ENCODE data around the gene LEFTY1.

Gene LEFTY1

DNA sequence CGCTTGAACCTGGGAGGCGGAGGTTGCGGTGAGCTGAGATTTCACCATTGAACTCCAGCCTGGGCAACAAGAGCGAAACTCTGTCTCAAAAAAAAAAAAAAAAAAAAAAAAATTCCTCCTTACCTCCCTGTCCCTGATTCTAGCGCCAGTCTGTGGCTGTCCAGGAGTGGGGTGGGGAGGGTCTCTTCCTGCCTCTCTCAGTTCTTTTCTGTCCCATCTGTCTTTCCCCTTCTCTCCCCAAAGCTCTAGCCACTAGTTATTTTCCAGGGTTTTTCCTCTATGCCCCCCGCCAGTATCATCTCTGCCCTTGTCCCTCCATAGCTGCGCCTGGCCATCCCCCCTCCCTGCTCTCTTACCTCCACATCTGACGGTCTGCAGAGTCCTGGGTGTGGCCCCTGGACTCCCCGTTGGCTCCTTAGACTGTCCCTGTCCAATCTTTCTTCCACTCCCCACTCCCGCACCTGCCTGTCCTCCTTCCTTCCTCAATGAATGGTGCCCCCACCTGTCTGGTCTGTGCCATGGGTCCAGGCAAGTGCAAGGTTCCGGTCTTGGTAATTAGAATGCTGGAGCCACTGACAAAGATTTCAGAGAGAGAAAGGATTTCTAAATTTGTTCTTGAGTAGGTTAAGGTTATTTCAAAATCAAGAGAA lies 5.2 kb downstream of the LEFTY1 start:
- WGBS (ENCODE audit: insufficient coverage): 80% methylated on average over 3 of the region's 11 CpGs
- Histone ChIP-seq H3K27ac (ENCODE audit: insufficient read depth in 1 of 2, low read depth in 1 of 2, low read length in 2 of 2, poor library complexity in 1 of 2, severe bottlenecking in 2 of 2) (no peak overlapping the region), H3K9me3 (ENCODE audit: control extremely low read depth in 1 of 5, control insufficient read depth in 4 of 5, insufficient read depth in 2 of 5, low read depth in 1 of 5, low read length in 4 of 5) (no peaks in the 10 kb centered on the region)

DNA sequence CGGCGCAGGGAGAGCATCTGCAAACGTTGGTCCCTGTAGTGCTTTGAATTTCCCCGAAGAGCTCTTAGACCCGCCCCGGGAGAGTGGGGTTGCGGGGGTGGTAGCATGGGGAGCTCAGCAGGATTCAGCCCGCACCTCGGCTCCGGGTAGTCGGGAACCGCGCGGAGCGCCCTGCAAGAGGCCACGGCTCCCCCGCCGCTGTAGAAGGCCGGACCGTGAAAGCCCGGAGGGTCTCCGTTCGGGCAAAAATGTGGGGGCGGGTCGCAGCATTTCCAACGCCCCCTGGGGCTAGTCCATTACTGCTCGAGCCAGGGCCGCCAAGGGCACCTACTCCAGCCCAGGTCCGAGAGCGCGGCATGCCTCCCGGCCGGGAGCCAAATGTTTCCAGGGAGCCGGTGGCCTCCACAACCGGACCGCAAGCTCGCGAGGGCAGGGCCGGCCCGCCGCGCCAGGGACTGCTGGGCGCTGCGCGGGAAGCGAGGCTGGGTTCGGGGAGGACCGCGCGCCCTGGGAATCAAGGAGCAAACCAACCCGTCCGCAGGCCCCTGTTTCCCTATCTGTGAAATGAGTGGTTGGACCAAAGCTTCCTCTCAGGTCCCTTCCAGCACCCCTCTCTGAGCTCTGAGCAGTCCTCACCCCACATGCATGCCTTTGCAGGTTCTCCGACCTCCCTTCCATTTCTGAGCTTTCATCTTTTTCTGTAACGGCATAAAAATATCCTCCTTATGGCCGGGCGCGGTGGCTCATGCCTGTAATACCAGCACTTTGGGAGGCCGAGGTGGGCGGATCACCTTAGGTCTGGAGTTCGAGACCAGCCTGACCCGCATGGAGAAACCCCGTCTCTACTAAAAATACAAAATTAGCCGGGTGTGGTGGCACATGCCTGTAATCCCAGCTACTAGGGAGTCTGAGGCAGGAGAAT lies 6.0 kb downstream of the LEFTY1 start:
- DNase-seq: peak in 2 of 3 donors; percentile 62 to 67
- 8% methylated on average over 44 of the region's 63 CpGs for WGBS (ENCODE audit: insufficient coverage)
- H3K27me3 ChIP-seq (replicated peaks in 2 of 5; ENCODE audit: control insufficient read depth in 4 of 5, insufficient read depth in 5 of 5, low read length in 4 of 5): peaks cover 0 to 3% (median 2%) of the 10 kb centered on the region in 5 experiments
- H3K4me1 ChIP-seq (ENCODE audit: control extremely low read depth in 1 of 4, control insufficient read depth in 4 of 4, insufficient read depth in 4 of 4, low read length in 3 of 4): peaks cover 7 to 48% (median 42%) of the 10 kb centered on the region in 4 experiments
- H3K9me3 ChIP-seq (ENCODE audit: control extremely low read depth in 1 of 5, control insufficient read depth in 4 of 5, insufficient read depth in 2 of 5, low read depth in 1 of 5, low read length in 4 of 5): no peaks in the 10 kb centered on the region
- H3K4me3 ChIP-seq (ENCODE audit: control insufficient read depth in 1 of 7, extremely low read depth in 1 of 7, insufficient read depth in 4 of 7, low read depth in 2 of 7, low read length in 6 of 7): peak overlapping the region; percentile 85 to 98 (median 92)
- peak overlapping the region in 1 of 2 experiments; percentile 91 for H3K27ac ChIP-seq (ENCODE audit: insufficient read depth in 1 of 2, low read depth in 1 of 2, low read length in 2 of 2, poor library complexity in 1 of 2, severe bottlenecking in 2 of 2)
- ChIA-PET POLR2A (interaction anchor here (0.7 to 1.8 kb wide), 3 partner anchors 41 to 106 kb away, joined by 4 read pairs; partner anchors contain the start of genes PYCR2 and SRP9), CTCF (interaction anchor here (0.6 to 2.1 kb wide), 21 partner anchors 9 to 360 kb away, joined by 3 to 8 read pairs (median 3); partner anchors contain the start of genes LEFTY2 and SRP9)
- peaks cover 0 to 5% (median under 1%) of the 10 kb centered on the region in 4 experiments for H3K36me3 ChIP-seq (ENCODE audit: control insufficient read depth in 4 of 4, insufficient read depth in 4 of 4, low read length in 3 of 4)

More for the DNA sequence above, 5.2 kb downstream of the LEFTY1 start:
- peak overlapping the region in 1 of 7 experiments; percentile 92 for H3K4me3 ChIP-seq (ENCODE audit: control insufficient read depth in 1 of 7, extremely low read depth in 1 of 7, insufficient read depth in 4 of 7, low read depth in 2 of 7, low read length in 6 of 7)
- ChIA-PET CTCF (interaction anchor here (0.8 to 2.1 kb wide), 8 partner anchors 10 to 110 kb away, joined by 3 to 7 read pairs (median 4); no protein-coding TSS in a partner anchor), POLR2A (interaction anchor here (0.6 to 1.8 kb wide), 3 partner anchors 41 to 101 kb away, joined by 3 to 4 read pairs (median 4); partner anchors contain the start of gene PYCR2)
- peaks cover 7 to 40% (median 34%) of the 10 kb centered on the region in 4 experiments for H3K4me1 ChIP-seq (ENCODE audit: control extremely low read depth in 1 of 4, control insufficient read depth in 4 of 4, insufficient read depth in 4 of 4, low read length in 3 of 4)
- no peaks in the 10 kb centered on the region for H3K36me3 ChIP-seq (ENCODE audit: control insufficient read depth in 4 of 4, insufficient read depth in 4 of 4, low read length in 3 of 4)
- DNase-seq: no peak
- H3K27me3 ChIP-seq (replicated peaks in 2 of 5; ENCODE audit: control insufficient read depth in 4 of 5, insufficient read depth in 5 of 5, low read length in 4 of 5): peaks cover 0 to 3% (median 2%) of the 10 kb centered on the region in 5 experiments

DNA sequence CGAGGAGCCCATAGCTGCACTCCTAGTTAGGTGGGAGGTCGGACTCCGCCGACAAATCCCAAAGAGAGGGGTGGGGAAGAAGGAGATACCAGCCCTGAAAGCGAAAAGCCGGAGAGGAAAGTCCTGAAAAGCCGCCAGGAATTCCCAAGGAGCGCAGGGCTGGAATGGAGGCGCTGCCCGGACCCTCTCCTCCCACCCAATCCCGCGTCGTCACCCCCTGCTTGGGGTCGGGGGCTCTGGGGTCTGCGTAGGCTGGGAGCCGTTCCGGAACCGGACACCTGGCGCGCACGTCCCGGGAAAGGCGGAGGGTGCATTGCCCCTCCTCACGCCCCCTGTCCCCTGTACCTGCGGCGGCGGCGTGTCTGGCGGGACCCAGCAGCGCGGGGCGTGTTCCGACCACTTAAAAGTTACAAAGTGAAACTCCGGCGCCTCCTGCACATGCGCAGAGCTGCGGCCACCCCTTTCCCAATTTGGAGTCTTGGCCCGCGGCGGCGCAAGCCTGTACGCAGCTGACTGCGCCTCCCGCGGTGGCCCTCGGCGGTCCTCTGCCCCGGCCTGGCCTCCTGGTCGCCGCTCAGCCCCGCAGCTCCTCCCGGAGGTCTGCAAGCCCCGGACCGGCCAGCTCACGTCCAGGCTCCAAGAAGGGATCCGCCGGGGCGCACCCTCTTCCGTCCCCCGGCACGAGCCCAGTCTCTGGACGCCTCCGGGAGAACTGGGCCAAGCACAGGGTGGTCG lies 6.8 kb downstream of the LEFTY1 start, which contains the start of gene TMEM63A:
Gene TMEM63A (minus strand): TSS at position 422 of the 735 bp plus-strand sequence. CDS start 4,800 bp downstream, outside the sequence.
- peaks cover 7 to 50% (median 47%) of the 10 kb centered on the region in 4 experiments for H3K4me1 ChIP-seq (ENCODE audit: control extremely low read depth in 1 of 4, control insufficient read depth in 4 of 4, insufficient read depth in 4 of 4, low read length in 3 of 4)
- H3K27me3 ChIP-seq (replicated peaks in 2 of 5; ENCODE audit: control insufficient read depth in 4 of 5, insufficient read depth in 5 of 5, low read length in 4 of 5): peaks cover 0 to 2% (median 1%) of the 10 kb centered on the region in 5 experiments
- peak; percentile 88 to 94 (median 93) for DNase-seq
- peak within 1 kb of the TSS; percentile 74 to 91 for H3K27ac ChIP-seq (ENCODE audit: insufficient read depth in 1 of 2, low read depth in 1 of 2, low read length in 2 of 2, poor library complexity in 1 of 2, severe bottlenecking in 2 of 2)
- ChIA-PET CTCF (interaction anchor here (0.6 to 2.1 kb wide), 20 partner anchors 9 to 229 kb away, joined by 3 to 8 read pairs (median 4); partner anchors contain the start of genes LEFTY2 and SRP9), POLR2A (interaction anchor here (0.6 to 1.8 kb wide), 3 partner anchors 16 to 105 kb away, joined by 3 to 4 read pairs (median 4); partner anchors contain the start of genes PYCR2 and SRP9)
- peak within 1 kb of the TSS; percentile 85 to 98 (median 92) for H3K4me3 ChIP-seq (ENCODE audit: control insufficient read depth in 1 of 7, extremely low read depth in 1 of 7, insufficient read depth in 4 of 7, low read depth in 2 of 7, low read length in 6 of 7)
- WGBS (ENCODE audit: insufficient coverage): under 1% methylated on average over 56 of the region's 64 CpGs
- peaks cover 0 to 12% (median 5%) of the 10 kb centered on the region in 4 experiments for H3K36me3 ChIP-seq (ENCODE audit: control insufficient read depth in 4 of 4, insufficient read depth in 4 of 4, low read length in 3 of 4)
- H3K9me3 ChIP-seq (ENCODE audit: control extremely low read depth in 1 of 5, control insufficient read depth in 4 of 5, insufficient read depth in 2 of 5, low read depth in 1 of 5, low read length in 4 of 5): no peaks in the 10 kb centered on the region

DNA sequence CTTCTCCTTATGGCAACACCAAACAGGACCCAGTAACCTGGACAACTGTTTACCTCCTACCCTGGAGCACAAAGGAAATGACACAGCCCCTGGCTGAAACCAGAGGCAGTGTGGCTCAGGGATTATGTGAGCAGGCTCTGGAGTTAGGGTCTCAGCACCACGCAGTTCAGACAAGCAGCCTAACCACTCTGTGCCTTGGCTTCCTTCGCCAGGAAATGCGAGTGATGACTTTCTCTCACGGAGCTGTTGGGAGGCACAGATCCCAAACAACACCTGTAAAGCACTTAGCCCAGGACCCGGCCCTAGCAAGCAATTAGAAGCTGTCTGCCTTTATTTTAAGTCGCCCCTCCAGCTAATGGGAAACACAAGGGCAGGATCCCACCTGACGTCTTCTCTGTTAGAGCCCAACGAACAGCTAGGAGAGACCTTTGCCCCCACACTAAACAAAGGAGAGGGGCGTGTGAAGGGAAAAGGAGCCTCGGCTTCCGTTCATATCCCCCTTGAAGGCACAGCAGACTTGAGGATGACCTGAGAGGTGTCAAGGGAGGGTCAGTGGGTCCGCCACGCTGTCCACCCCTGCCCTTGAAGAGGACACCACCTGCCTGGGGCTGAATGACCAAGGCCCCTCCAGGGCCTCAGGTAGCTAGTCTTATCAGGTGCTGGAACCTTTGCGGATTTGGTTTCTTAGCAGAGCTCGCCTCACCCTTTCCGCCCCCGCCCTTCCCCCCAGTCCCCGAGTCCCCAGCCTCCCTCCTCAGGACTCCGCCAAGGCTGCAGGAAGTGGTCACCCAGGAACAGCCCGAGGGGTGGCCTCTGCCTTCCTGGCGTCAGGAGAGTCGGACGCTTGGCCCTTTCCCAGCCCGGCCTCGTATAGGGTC lies 7.6 kb downstream of the LEFTY1 start:
- ChIA-PET CTCF (interaction anchor here (0.5 to 2.1 kb wide), 22 partner anchors 9 to 399 kb away, joined by 3 to 8 read pairs (median 4); no protein-coding TSS in a partner anchor), POLR2A (interaction anchor here (0.6 to 1.4 kb wide), 2 partner anchors 15 to 104 kb away, joined by 3 to 4 read pairs; partner anchors contain the start of gene SRP9)
- H3K9me3 ChIP-seq (ENCODE audit: control extremely low read depth in 1 of 5, control insufficient read depth in 4 of 5, insufficient read depth in 2 of 5, low read depth in 1 of 5, low read length in 4 of 5): no peaks in the 10 kb centered on the region
- H3K4me3 ChIP-seq (ENCODE audit: control insufficient read depth in 1 of 7, extremely low read depth in 1 of 7, insufficient read depth in 4 of 7, low read depth in 2 of 7, low read length in 6 of 7): peak overlapping the region; percentile 85 to 98 (median 92)
- DNase-seq: peak in 2 of 3 donors; percentile 70 to 84
- H3K4me1 ChIP-seq (ENCODE audit: control extremely low read depth in 1 of 4, control insufficient read depth in 4 of 4, insufficient read depth in 4 of 4, low read length in 3 of 4): peaks cover 7 to 51% (median 47%) of the 10 kb centered on the region in 4 experiments
- H3K27ac ChIP-seq (ENCODE audit: insufficient read depth in 1 of 2, low read depth in 1 of 2, low read length in 2 of 2, poor library complexity in 1 of 2, severe bottlenecking in 2 of 2): peak overlapping the region; percentile 74 to 91
- H3K36me3 ChIP-seq (ENCODE audit: control insufficient read depth in 4 of 4, insufficient read depth in 4 of 4, low read length in 3 of 4): peaks cover 0 to 18% (median 10%) of the 10 kb centered on the region in 4 experiments
- WGBS (ENCODE audit: insufficient coverage): 5% methylated on average over 19 of the region's 25 CpGs
- H3K27me3 ChIP-seq (replicated peaks in 2 of 5; ENCODE audit: control insufficient read depth in 4 of 5, insufficient read depth in 5 of 5, low read length in 4 of 5): no peaks in the 10 kb centered on the region

DNA sequence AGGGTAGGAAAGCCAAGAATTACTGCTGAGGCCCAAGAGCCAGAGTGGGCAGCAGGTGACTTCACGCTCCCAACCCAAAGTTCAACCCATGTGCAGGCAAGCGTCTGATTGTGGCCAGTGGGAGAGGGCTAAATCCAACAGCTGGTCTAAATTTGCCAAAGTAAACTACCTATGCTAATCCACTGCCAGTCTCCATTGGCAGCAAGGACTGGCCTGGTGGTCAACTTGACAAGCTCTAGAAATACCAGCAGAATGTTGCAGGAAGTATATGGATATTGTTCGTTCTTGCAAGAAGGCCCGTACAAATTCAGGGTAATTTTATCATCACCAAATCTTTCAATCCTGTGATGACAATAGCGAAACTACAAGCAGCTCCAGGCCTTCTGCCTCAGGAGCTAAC lies 8.3 kb downstream of the LEFTY1 start:
- H3K9me3 ChIP-seq (ENCODE audit: control extremely low read depth in 1 of 5, control insufficient read depth in 4 of 5, insufficient read depth in 2 of 5, low read depth in 1 of 5, low read length in 4 of 5): no peaks in the 10 kb centered on the region
- peak overlapping the region in 5 of 7 experiments; percentile 89 to 98 (median 95) for H3K4me3 ChIP-seq (ENCODE audit: control insufficient read depth in 1 of 7, extremely low read depth in 1 of 7, insufficient read depth in 4 of 7, low read depth in 2 of 7, low read length in 6 of 7)
- H3K27ac ChIP-seq (ENCODE audit: insufficient read depth in 1 of 2, low read depth in 1 of 2, low read length in 2 of 2, poor library complexity in 1 of 2, severe bottlenecking in 2 of 2): peak overlapping the region; percentile 50 to 91
- 36% methylated on average over 5 of the region's 5 CpGs for WGBS (ENCODE audit: insufficient coverage)
- POLR2A ChIA-PET: no interaction called here
- CTCF ChIA-PET: interaction anchor here (0.5 to 2.0 kb wide), 16 partner anchors 11 to 406 kb away, joined by 3 to 7 read pairs (median 4); no protein-coding TSS in a partner anchor
- H3K4me1 ChIP-seq (ENCODE audit: control extremely low read depth in 1 of 4, control insufficient read depth in 4 of 4, insufficient read depth in 4 of 4, low read length in 3 of 4): peaks cover 7 to 54% (median 47%) of the 10 kb centered on the region in 4 experiments
- no peak for DNase-seq
- H3K36me3 ChIP-seq (ENCODE audit: control insufficient read depth in 4 of 4, insufficient read depth in 4 of 4, low read length in 3 of 4): peaks cover 0 to 21% (median 13%) of the 10 kb centered on the region in 4 experiments
- no peaks in the 10 kb centered on the region for H3K27me3 ChIP-seq (replicated peaks in 2 of 5; ENCODE audit: control insufficient read depth in 4 of 5, insufficient read depth in 5 of 5, low read length in 4 of 5)
